GM23248 (cell line): ENCODE measurements around the gene PLA2G4C. TPM values are rescaled to one million over a fixed set of nuclear protein-coding genes. Genes with fewer than 3 reads are reported as not detected.
A peak's percentile ranks its signal among the peaks of the same experiment; 100 is the strongest.

Experiments used
- DNase-seq: peaks from one replicate; pipeline ENCODE4 v3.0.0-alpha.2; 2015
- H2AFZ ChIP-seq: fragments of 200-600 bp; sonication (generic); 2 replicates; pipeline ENCODE4 v1.6.1; 2016; ENCODE audit warnings: antibody characterized with exemption
- H3F3A ChIP-seq: fragments of 200-600 bp; sonication (generic); 2 replicates; pipeline ENCODE4 v1.6.1; 2016; ENCODE audit warnings: mild to moderate bottlenecking, antibody characterized with exemption, mixed run types; ENCODE audit not compliant: insufficient read depth
- H3K27ac ChIP-seq: fragments of 200-600 bp; sonication (generic); 2 replicates; pipeline ENCODE4 v1.5.1; 2016; ENCODE audit warnings: mild to moderate bottlenecking
- H3K27me3 ChIP-seq: fragments of 200-600 bp; sonication (generic); replicated peaks from 2 replicates; pipeline ENCODE4 v1.6.1; 2016; ENCODE audit warnings: mild to moderate bottlenecking; ENCODE audit not compliant: insufficient read depth
- H3K36me3 ChIP-seq: fragments of 200-600 bp; sonication (generic); 2 replicates; pipeline ENCODE4 v1.6.1; 2016; ENCODE audit warnings: low read depth, mild to moderate bottlenecking
- H3K4me1 ChIP-seq: fragments of 200-600 bp; sonication (generic); 2 replicates; pipeline ENCODE4 v1.6.1; 2016; ENCODE audit warnings: mild to moderate bottlenecking; ENCODE audit not compliant: insufficient read depth
- H3K4me2 ChIP-seq: fragments of 200-600 bp; sonication (generic); one replicate; pipeline ENCODE4 v1.6.1; 2016; ENCODE audit warnings: mild to moderate bottlenecking; ENCODE audit not compliant: unreplicated experiment
- H3K4me3 ChIP-seq: fragments of 200-600 bp; sonication (generic); 2 replicates; pipeline ENCODE4 v1.5.1; 2016; ENCODE audit warnings: mild to moderate bottlenecking
- H3K79me2 ChIP-seq: fragments of 200-600 bp; sonication (generic); 2 replicates; pipeline ENCODE4 v1.6.1; 2016; ENCODE audit warnings: mild to moderate bottlenecking; ENCODE audit not compliant: insufficient read depth
- H3K9ac ChIP-seq: fragments of 200-600 bp; sonication (generic); 2 replicates; pipeline ENCODE4 v1.6.1; 2016; ENCODE audit warnings: mild to moderate bottlenecking
- H3K9me2 ChIP-seq: fragments of 200-600 bp; sonication (generic); 2 replicates; pipeline ENCODE4 v1.6.1; 2016; ENCODE audit warnings: mixed run types, mild to moderate bottlenecking, moderate library complexity; ENCODE audit not compliant: insufficient read depth
- H3K9me3 ChIP-seq: fragments of 200-600 bp; sonication (generic); one replicate; pipeline ENCODE4 v1.6.1; 2017; ENCODE audit warnings: low read depth
- H4K20me1 ChIP-seq: fragments of 200-600 bp; sonication (generic); 2 replicates; pipeline ENCODE4 v1.6.0; 2016; ENCODE audit not compliant: insufficient read depth
- EZH2 ChIP-seq: fragments of 200-600 bp; sonication (generic); IDR thresholded peaks from 2 replicates; pipeline ENCODE4 v1.6.1; 2018; ENCODE audit warnings: antibody characterized with exemption, mild to moderate bottlenecking; ENCODE audit not compliant: insufficient read depth, poor library complexity, severe bottlenecking
- EZH2phosphoT487 ChIP-seq: fragments of 200-600 bp; sonication (generic); IDR thresholded peaks from 2 replicates; pipeline ENCODE4 v1.6.1; 2018; ENCODE audit warnings: antibody characterized with exemption, moderate library complexity, mild to moderate bottlenecking, low read depth; ENCODE audit not compliant: insufficient read depth
- WGBS, 2 experiments: methylation state at CpG; one replicate each; pipeline ENCODE4 v1.1.6; 2015 to 2017; ENCODE audit warnings: low lambda C conversion rate in 2 of 2, low coverage in 1 of 2; ENCODE audit errors: missing lambda C conversion rate in 2 of 2; 5-methylcytosine and 5-hydroxymethylcytosine counted together
- in situ Hi-C: fragments of 300-500 bp; cut with MboI; formaldehyde crosslinking; loops from 2 replicates; pipeline ENCODE4 v1.15.0; 2020
- polyA plus RNA-seq: library from polyadenylated mRNA; unstranded; fragments of >200 nt; fragmentation: Nextera tagmentation; extraction: Ambion mirVana; gene quantifications from 2 replicates; pipeline ENCODE4 v1.2.1, GENCODE V29; 2016
- total RNA-seq: library from RNA; depleted of rRNA; stranded (reverse); fragments of >200 nt; shearing (Covaris generic); gene quantifications from 2 replicates; pipeline ENCODE4 v1.2.3, GENCODE V29; 2014

The PLA2G4C gene
- total and polyA plus RNA-seq, 2 experiments from 2014 or later = 0.76 to 1.9 TPM

DNA sequence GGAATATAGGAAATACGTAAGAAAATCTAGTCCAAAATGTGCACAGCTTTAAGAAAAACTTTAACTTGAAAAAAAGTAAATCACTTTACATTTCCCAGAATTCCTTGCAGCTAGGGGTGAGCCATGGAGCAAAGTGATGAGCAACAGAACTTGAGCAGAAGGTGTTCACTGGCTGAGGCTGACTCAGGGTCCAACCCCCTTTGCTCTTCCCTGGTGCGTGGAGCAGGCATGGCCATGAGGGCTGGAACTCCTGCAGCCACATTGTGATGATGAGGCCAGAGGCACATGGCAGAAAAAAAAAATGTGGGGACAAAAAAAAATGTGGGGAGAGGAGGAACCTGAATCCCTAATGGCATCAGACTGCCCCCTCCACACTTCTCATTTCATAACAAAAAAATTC is 9.9 kb upstream of the PLA2G4C start:
- in situ Hi-C loops = no loop called here
- WGBS, 2 experiments = 94 to 97% methylated on average over 2 of the region's 2 CpGs
- H4K20me1 ChIP-seq = no peaks in the 10 kb centered on the region
- H3K4me2 ChIP-seq = no peak overlapping the region
- 0 out of 2 replicates have a peak, but pooled peaks cover 9% of the 10 kb centered on the region for H3F3A ChIP-seq
- H3K4me3 ChIP-seq = no peak overlapping the region
- no peaks in the 10 kb centered on the region for H3K27me3 ChIP-seq
- H3K79me2 ChIP-seq = no peaks in the 10 kb centered on the region
- H3K9me2 ChIP-seq = no peaks in the 10 kb centered on the region
- peaks cover 10% of the 10 kb centered on the region for H3K4me1 ChIP-seq
- no peak overlapping the region for H2AFZ ChIP-seq
- TF ChIP-seq EZH2phosphoT487 = no peak
- TF ChIP-seq EZH2 = no peak
- no peak overlapping the region for H3K9ac ChIP-seq
- DNase-seq = peak; percentile 32
- no peak overlapping the region for H3K27ac ChIP-seq
- H3K9me3 ChIP-seq = no peaks in the 10 kb centered on the region
- H3K36me3 ChIP-seq = no peaks in the 10 kb centered on the region

DNA sequence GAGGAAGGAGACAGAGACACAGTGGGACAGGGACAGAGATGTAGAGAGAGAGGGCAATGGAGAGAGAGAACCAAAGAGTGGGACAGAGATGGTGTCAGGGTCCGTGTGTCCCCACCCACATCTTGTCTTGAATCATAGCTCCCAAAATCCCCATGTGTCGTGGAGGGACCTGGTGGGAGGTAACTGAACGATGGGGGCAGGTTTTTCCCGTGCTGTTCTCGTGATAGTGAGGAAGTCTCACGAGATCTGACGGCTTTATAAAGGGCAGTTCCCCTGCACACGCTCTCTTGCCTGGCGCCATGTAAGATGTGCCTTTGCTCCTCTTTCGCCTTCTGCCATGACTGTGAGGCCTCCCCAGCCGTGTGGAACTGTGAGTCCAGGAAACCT is 7.5 kb upstream of the PLA2G4C start:
- no peak overlapping the region for H3K4me2 ChIP-seq
- no peaks in the 10 kb centered on the region for H3F3A ChIP-seq
- H3K27ac ChIP-seq = no peak overlapping the region
- H3K9me3 ChIP-seq = no peaks in the 10 kb centered on the region
- H3K27me3 ChIP-seq = no peaks in the 10 kb centered on the region
- H3K9ac ChIP-seq = no peak overlapping the region
- no peaks in the 10 kb centered on the region for H3K36me3 ChIP-seq
- 93% methylated on average over 11 of the region's 11 CpGs for WGBS, 2 experiments
- TF ChIP-seq EZH2phosphoT487 = no peak
- no peak for TF ChIP-seq EZH2
- H3K79me2 ChIP-seq = no peaks in the 10 kb centered on the region
- no peaks in the 10 kb centered on the region for H3K4me1 ChIP-seq
- in situ Hi-C loops = no loop called here
- DNase-seq = no peak
- no peak overlapping the region for H2AFZ ChIP-seq
- no peak overlapping the region for H3K4me3 ChIP-seq
- H4K20me1 ChIP-seq = no peaks in the 10 kb centered on the region
- no peaks in the 10 kb centered on the region for H3K9me2 ChIP-seq

DNA sequence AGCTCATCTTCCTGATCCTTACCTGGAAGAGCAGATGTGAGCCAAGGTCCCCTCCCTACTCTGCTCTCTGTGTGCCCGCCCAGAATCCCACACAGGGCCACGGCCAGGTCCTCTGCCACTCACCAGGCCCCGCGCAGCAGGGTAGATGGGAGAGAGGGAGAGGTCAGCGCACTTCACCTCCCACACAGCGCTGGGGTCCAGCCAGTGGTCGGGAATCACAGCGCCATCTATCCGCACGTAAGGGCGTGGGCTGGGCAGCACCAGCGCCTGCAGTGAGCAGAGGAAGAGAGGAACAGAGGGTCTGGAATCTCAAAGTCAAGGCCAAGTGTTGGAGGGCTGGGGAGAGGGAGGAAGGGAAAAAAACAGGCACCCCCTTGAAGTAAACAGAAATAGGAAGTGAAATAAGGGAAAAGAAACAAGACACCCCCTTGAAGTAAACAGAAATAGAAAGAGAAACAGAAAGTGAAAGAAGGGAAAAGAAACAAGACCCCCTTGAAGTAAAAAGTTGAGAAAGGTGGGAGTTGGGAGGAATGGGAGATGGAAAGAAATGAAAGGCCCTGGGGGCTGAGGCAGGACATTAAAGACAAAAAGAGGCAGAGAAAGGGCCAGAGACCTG is 7.0 kb upstream of the PLA2G4C start:
- H3K4me1 ChIP-seq = no peaks in the 10 kb centered on the region
- H3K27me3 ChIP-seq = no peaks in the 10 kb centered on the region
- no peak overlapping the region for H2AFZ ChIP-seq
- 86 to 87% methylated on average over 12 of the region's 12 CpGs for WGBS, 2 experiments
- no peaks in the 10 kb centered on the region for H3K9me3 ChIP-seq
- no peaks in the 10 kb centered on the region for H3K36me3 ChIP-seq
- H4K20me1 ChIP-seq = no peaks in the 10 kb centered on the region
- no peaks in the 10 kb centered on the region for H3K9me2 ChIP-seq
- no peak overlapping the region for H3K27ac ChIP-seq
- H3K4me3 ChIP-seq = no peak overlapping the region
- no peak for TF ChIP-seq EZH2
- no peaks in the 10 kb centered on the region for H3F3A ChIP-seq
- no peaks in the 10 kb centered on the region for H3K79me2 ChIP-seq
- in situ Hi-C loops = no loop called here
- DNase-seq = no peak
- H3K9ac ChIP-seq = no peak overlapping the region
- no peak overlapping the region for H3K4me2 ChIP-seq

DNA sequence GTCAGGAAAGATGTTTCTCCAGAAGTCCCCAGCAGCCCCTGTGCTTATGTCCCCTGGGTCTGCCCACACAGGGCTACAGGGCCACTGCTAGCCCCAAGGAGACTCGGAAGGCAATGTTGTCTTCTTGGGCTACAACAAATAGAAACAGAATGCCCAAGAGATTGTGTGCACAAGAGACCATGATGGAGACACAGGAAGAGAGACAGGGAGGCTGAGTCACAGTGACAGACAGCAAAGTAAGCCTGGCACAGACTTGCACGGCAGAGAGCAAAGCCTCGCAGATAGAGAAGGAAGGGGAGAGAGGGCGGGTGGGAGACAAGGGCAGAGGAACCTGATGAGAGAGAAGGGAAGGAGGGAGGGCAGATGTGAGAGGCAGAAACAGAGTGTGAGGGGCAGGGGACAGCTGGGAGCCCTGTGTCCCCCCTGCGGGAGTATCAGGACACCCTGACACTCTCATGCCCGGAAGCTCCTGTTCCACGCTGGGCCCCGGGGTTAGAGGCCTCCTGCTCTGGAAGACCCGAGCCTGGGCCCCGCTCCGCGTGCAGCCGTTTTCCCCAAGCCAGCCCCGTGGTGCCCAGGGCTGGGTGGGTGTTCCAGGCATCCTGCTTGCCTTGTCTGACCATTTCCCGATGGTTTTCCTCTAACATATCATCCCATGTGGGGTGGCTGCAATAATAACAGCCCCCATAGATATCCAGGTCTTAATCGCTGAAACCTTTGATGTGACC is 2.7 kb upstream of the PLA2G4C start:
- no peak overlapping the region for H3K4me3 ChIP-seq
- no peaks in the 10 kb centered on the region for H3K79me2 ChIP-seq
- H3K4me1 ChIP-seq = peaks cover 6% of the 10 kb centered on the region
- no peaks in the 10 kb centered on the region for H3K9me3 ChIP-seq
- peaks cover 11% of the 10 kb centered on the region for H3F3A ChIP-seq
- H3K9ac ChIP-seq = no peak overlapping the region
- H4K20me1 ChIP-seq = no peaks in the 10 kb centered on the region
- no peak for DNase-seq
- WGBS, 2 experiments = 72 to 78% methylated on average over 12 to 16 of the region's 16 CpGs
- H3K4me2 ChIP-seq = no peak overlapping the region
- no peak for TF ChIP-seq EZH2
- no peaks in the 10 kb centered on the region for H3K27me3 ChIP-seq
- in situ Hi-C loops = no loop called here
- no peak overlapping the region for H2AFZ ChIP-seq
- H3K27ac ChIP-seq = no peak overlapping the region
- H3K9me2 ChIP-seq = no peaks in the 10 kb centered on the region
- no peaks in the 10 kb centered on the region for H3K36me3 ChIP-seq
